Effector memory CD4-positive, alpha-beta T cell (primary cell): Measurements from ENCODE around the gene PTMS.

Experiments
- DNase-seq, 3 donors: peaks; one replicate each; pipeline ENCODE4 v3.0.0-alpha.2; 2020
- H3K27ac ChIP-seq: 2 replicates; pipeline ENCODE4 v1.7.0; 2013; ENCODE audit warnings: mild to moderate bottlenecking, low read length, moderate library complexity; ENCODE audit not compliant: insufficient read depth, poor library complexity, severe bottlenecking
- H3K27me3 ChIP-seq: replicated peaks from 2 replicates; pipeline ENCODE4 v1.7.0; 2013; ENCODE audit warnings: mild to moderate bottlenecking, low read length; ENCODE audit not compliant: insufficient read depth, control insufficient read depth, poor library complexity, severe bottlenecking
- H3K36me3 ChIP-seq: 2 replicates; pipeline ENCODE4 v1.7.0; 2013; ENCODE audit warnings: mild to moderate bottlenecking, low read length, moderate library complexity; ENCODE audit not compliant: control insufficient read depth, insufficient read depth
- H3K4me1 ChIP-seq: 2 replicates; pipeline ENCODE4 v1.7.0; 2013; ENCODE audit warnings: low read length, mild to moderate bottlenecking; ENCODE audit not compliant: control insufficient read depth, insufficient read depth, poor library complexity, severe bottlenecking
- H3K4me3 ChIP-seq: 2 replicates; pipeline ENCODE4 v1.7.0; 2013; ENCODE audit warnings: low read length, low read depth, mild to moderate bottlenecking; ENCODE audit not compliant: insufficient read depth, poor library complexity, severe bottlenecking
- H3K9me3 ChIP-seq: 2 replicates; pipeline ENCODE4 v1.7.0; 2013; ENCODE audit warnings: mild to moderate bottlenecking, low read length, moderate library complexity; ENCODE audit not compliant: control insufficient read depth

Gene PTMS

DNA sequence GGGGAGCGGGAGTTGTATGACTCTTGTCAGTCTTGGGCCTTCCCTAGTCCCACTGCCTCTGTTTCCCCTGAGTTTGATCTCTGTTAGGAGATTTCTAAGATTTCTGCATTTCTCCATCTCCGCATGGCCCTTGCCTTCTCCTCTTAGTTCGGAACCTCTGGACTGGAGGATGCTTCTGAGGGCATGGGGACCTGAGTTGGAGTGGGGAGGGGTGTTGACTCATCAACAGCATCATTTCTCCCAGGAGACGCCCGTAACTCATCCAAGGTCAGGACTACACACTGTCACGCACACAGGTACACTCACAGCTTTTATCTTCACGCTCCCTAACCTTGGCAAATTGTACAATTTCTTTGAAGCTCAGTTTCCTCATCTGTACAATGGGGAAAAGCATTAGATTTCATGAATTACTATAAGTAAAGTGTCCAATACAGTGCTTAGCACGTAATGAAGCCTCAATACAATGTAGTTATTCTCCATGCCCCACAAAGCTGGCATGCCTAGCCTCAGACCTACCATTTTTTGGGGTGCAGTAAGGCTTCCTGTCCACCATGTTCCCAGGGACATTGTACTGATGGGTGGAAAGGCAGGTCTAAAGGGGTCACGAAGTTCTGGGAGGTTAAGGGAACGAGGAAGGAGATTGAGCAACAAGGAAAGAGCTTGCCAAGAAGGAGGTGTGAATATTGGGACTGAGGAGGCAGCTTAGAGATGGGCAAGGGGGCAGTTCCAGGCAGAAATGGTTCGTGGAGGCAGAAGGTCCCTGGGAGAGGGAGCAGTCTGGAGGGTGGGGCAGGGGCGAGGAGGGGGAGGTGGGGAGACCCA, 5.6 kb downstream of the PTMS start:
- Histone ChIP-seq H3K27me3 (peaks cover 21% of the 10 kb centered on the region), H3K36me3 (no peaks in the 10 kb centered on the region), H3K4me1 (peaks cover 41% of the 10 kb centered on the region), H3K9me3 (no peaks in the 10 kb centered on the region), H3K27ac (no peak overlapping the region), H3K4me3 (peak overlapping the region; percentile 19)
- DNase-seq = no peak

DNA sequence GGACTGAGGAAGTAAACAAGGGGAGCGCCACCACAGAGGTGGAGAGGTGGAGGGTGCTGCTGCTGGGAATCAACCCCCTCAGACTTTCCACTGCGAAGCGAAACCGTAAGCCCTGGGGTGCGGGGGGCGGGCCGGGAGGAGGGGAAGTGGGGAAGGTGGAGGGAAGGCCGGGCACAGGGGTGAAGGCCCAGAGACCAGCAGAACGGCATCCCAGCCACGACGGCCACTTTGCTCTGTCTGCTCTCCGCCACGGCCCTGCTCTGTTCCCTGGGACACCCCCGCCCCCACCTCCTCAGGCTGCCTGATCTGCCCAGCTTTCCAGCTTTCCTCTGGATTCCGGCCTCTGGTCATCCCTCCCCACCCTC, 6.2 kb downstream of the PTMS start, which contains the start of gene LAG3:
Gene LAG3, plus strand, starts transcription at position 190 of the 365 bp plus-strand sequence. CDS start 333 bp downstream, outside the sequence.
- no peak for DNase-seq
- Histone ChIP-seq H3K27ac (peak within 1 kb of the TSS; percentile 21), H3K9me3 (no peaks in the 10 kb centered on the region), H3K27me3 (peaks cover 21% of the 10 kb centered on the region), H3K4me1 (peaks cover 35% of the 10 kb centered on the region), H3K36me3 (no peaks in the 10 kb centered on the region), H3K4me3 (peak within 1 kb of the TSS; percentile 26)

DNA sequence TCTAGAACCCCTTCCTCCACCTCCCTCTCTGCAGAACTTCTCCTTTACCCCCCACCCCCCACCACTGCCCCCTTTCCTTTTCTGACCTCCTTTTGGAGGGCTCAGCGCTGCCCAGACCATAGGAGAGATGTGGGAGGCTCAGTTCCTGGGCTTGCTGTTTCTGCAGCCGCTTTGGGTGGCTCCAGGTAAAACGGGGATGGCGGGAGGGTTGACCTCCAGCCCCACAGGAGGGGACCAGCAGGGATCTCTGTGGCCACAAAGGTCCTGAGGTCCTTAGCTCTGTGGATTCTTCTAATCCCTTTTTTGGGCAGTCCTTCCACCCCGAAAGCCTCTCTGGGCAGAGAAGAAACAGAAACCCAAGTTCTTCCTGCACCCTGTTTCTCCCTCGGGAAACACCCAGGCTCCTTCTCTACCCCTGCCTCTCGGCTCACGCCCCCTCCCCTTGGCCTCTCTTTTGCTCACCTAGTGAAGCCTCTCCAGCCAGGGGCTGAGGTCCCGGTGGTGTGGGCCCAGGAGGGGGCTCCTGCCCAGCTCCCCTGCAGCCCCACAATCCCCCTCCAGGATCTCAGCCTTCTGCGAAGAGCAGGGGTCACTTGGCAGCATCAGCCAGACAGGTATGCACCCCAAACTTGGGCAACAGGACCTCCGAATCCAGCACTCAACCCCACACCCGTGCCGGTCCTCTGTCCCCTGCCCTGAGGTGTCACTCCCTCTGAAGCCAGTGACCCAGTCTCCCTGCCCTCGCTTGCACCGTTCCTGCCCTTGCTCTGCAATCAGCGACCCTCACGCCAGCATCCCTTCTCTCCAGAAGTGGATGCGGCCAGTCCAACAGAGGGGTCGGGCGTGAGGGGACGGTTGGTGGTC, 6.8 kb downstream of the PTMS start:
- no peaks in the 10 kb centered on the region for H3K36me3 ChIP-seq
- peaks cover 21% of the 10 kb centered on the region for H3K27me3 ChIP-seq
- H3K9me3 ChIP-seq = no peaks in the 10 kb centered on the region
- peaks cover 29% of the 10 kb centered on the region for H3K4me1 ChIP-seq
- peak overlapping the region; percentile 26 for H3K4me3 ChIP-seq
- peak overlapping the region; percentile 21 for H3K27ac ChIP-seq
- DNase-seq = no peak

DNA sequence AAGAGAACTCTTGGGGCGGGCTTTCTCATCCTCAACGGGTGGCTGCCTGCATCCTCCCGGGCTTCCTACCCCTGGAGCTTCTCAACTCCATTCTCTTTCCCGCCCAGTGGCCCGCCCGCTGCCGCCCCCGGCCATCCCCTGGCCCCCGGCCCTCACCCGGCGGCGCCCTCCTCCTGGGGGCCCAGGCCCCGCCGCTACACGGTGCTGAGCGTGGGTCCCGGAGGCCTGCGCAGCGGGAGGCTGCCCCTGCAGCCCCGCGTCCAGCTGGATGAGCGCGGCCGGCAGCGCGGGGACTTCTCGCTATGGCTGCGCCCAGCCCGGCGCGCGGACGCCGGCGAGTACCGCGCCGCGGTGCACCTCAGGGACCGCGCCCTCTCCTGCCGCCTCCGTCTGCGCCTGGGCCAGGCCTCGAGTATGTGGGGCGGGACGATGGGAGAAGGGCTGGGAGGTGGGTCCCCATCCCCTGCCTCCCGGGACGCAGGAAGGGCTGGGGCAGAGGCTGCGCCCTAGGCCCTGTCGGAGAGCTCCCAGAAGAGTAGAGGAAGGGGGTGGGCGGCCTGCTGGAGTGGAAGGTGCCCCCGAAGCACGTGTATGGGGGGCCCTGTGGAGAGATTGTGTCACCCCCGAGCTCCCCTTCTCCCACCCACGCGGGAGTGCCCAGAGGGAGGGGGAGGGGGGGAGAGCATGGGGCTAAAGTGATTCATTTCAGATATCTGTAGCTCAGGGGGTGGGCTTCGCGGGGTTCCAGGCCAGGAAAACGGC, 7.6 kb downstream of the PTMS start:
- peaks cover 21% of the 10 kb centered on the region for H3K27me3 ChIP-seq
- H3K36me3 ChIP-seq = no peaks in the 10 kb centered on the region
- peaks cover 35% of the 10 kb centered on the region for H3K4me1 ChIP-seq
- no peaks in the 10 kb centered on the region for H3K9me3 ChIP-seq
- no peak for DNase-seq
- H3K27ac ChIP-seq = peak overlapping the region; percentile 21
- peak overlapping the region; percentile 26 for H3K4me3 ChIP-seq

DNA sequence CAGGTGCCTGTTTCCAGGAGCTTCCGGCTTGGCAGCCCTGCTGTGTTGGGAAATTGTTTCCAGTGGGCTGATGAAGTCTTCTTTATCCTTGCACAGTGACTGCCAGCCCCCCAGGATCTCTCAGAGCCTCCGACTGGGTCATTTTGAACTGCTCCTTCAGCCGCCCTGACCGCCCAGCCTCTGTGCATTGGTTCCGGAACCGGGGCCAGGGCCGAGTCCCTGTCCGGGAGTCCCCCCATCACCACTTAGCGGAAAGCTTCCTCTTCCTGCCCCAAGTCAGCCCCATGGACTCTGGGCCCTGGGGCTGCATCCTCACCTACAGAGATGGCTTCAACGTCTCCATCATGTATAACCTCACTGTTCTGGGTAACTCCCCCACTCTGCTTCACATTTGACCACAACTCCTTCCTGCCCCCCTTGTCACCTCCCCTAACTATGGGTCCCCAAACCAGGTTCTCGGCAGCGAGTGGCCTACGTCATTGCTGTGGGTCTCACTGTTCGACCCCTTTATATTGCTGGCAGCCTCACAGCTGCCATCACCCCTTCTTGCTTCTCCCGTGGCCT, 8.4 kb downstream of the PTMS start:
- no peak overlapping the region for H3K4me3 ChIP-seq
- H3K27ac ChIP-seq = no peak overlapping the region
- no peaks in the 10 kb centered on the region for H3K36me3 ChIP-seq
- H3K4me1 ChIP-seq = peaks cover 39% of the 10 kb centered on the region
- H3K9me3 ChIP-seq = no peaks in the 10 kb centered on the region
- peak in 1 of 3 donors; percentile 23 for DNase-seq
- H3K27me3 ChIP-seq = peaks cover 21% of the 10 kb centered on the region

DNA sequence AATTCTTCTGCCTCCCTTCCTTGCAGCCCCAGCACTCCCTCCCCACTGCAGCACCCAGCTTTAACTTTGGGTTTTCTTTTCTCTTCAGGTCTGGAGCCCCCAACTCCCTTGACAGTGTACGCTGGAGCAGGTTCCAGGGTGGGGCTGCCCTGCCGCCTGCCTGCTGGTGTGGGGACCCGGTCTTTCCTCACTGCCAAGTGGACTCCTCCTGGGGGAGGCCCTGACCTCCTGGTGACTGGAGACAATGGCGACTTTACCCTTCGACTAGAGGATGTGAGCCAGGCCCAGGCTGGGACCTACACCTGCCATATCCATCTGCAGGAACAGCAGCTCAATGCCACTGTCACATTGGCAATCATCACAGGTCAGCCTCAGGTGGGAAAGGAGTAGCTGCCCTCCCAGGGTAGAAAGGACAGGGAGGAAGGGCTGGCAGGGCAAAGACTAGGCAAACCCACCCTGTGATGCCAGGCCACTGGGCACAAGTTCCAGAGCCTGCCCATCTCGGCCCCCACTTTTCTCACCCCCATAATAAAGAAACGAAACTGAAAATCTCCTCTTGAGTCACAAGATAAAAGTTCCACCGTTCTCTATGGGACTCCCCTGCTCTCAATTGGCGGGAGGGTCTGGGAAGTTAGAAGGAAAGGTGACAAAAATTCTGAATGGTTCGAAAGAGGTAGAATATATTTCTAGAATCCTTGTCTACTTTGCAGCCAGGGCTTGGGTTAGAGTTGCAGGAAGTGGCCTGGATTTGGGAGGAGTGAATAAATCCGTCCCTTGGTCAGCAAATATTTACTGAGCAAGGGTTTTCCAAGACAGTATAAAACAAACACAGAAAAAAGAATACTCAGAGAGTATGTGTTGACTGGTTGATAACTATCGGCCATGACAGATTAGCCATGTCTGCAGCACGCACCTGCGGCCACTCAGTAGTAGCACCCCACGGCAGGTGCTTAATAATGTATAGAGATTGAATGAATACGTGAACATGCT, 9.3 kb downstream of the PTMS start:
- Histone ChIP-seq H3K36me3 (no peaks in the 10 kb centered on the region), H3K4me3 (no peak overlapping the region), H3K27me3 (peaks cover 21% of the 10 kb centered on the region), H3K4me1 (peaks cover 39% of the 10 kb centered on the region), H3K27ac (no peak overlapping the region), H3K9me3 (no peaks in the 10 kb centered on the region)
- no peak for DNase-seq

DNA sequence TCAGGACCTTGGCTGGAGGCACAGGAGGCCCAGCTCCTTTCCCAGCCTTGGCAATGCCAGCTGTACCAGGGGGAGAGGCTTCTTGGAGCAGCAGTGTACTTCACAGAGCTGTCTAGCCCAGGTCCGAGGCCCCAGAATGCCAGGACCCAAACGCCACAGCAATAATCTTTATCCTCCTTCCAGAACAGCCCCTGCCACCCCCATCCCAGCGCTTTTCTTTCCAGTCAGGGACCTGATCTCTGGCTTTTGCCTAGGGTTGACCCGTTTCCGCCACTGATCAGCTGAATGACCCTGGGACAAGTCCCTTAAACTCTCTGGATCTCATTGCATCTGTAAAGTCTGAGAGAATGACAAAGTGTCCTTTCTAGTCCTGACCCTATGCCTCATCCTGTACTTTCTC, 11.2 kb downstream of the PTMS start:
- Histone ChIP-seq H3K27ac (no peak overlapping the region), H3K4me1 (peaks cover 33% of the 10 kb centered on the region), H3K36me3 (no peaks in the 10 kb centered on the region), H3K27me3 (peaks cover 21% of the 10 kb centered on the region), H3K4me3 (no peak overlapping the region), H3K9me3 (no peaks in the 10 kb centered on the region)
- no peak for DNase-seq

DNA sequence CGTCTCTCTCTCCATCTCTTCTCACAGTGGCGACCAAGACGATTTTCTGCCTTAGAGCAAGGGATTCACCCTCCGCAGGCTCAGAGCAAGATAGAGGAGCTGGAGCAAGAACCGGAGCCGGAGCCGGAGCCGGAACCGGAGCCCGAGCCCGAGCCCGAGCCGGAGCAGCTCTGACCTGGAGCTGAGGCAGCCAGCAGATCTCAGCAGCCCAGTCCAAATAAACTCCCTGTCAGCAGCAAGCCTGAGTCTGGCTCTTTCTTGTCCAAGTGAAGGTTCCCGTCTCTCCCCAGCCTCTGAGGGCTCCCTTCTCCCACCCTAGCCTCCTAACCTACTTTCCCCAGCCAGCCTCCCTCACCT, 12.0 kb downstream of the PTMS start:
- no peak overlapping the region for H3K27ac ChIP-seq
- peak overlapping the region; percentile 55 for H3K4me3 ChIP-seq
- H3K9me3 ChIP-seq = no peaks in the 10 kb centered on the region
- no peaks in the 10 kb centered on the region for H3K36me3 ChIP-seq
- H3K27me3 ChIP-seq = peaks cover 16% of the 10 kb centered on the region
- H3K4me1 ChIP-seq = peaks cover 29% of the 10 kb centered on the region
- no peak for DNase-seq
